Hematopoietic multipotent progenitor cell treated with erythropoietin and hydrocortisone succinate and interleukin-3 and kit ligand, for 4 days (in vitro differentiated cells): Measurements from ENCODE around the gene ARPC5.
A peak's percentile ranks its signal among the peaks of the same experiment; 100 is the strongest.

ENCODE experiments used
- DNase-seq: peaks from one replicate; pipeline ENCODE4 v3.0.0-alpha.2; 2015

The ARPC5 gene

GRCh38 chr1:183582021-183582713 is 53.4 kb downstream of the ARPC5 start:
- no peak for DNase-seq

- peak; percentile 92 for DNase-seq
Observed at GRCh38 chr1:183580281-183580682, 55.3 kb downstream of the ARPC5 start.

GRCh38 chr1:183578856-183579255 is 56.7 kb downstream of the ARPC5 start:
- no peak for DNase-seq

GRCh38 chr1:183577897-183578465 is 57.6 kb downstream of the ARPC5 start:
- DNase-seq, result peak; percentile 65

GRCh38 chr1:183576537-183576936 is 59.0 kb downstream of the ARPC5 start:
- DNase-seq, result no peak

GRCh38 chr1:183575606-183576005 is 60.0 kb downstream of the ARPC5 start:
- no peak for DNase-seq

- no peak for DNase-seq
Observed at GRCh38 chr1:183572721-183573120, 62.9 kb downstream of the ARPC5 start.

- DNase-seq, result no peak
Observed at GRCh38 chr1:183571678-183572268, 63.8 kb downstream of the ARPC5 start.
